GM10847 (cell line): ENCODE data around the gene TKFC.

Source experiments
- POLR2A ChIP-seq: IDR thresholded peaks from 2 replicates; pipeline ENCODE4 v1.6.1; 2011; ENCODE audit not compliant: insufficient read length; ENCODE audit errors: extremely low read depth

TKFC gene

GRCh38 chr11:61368646-61369045 lies 35.6 kb downstream of the TKFC start:
- no peak for TF ChIP-seq POLR2A

- no peak for TF ChIP-seq POLR2A
Observed at GRCh38 chr11:61369372-61370348, 36.6 kb downstream of the TKFC start.

GRCh38 chr11:61370349-61371005 lies 37.4 kb downstream of the TKFC start:
- no peak for TF ChIP-seq POLR2A

- TF ChIP-seq POLR2A: no peak
Observed at GRCh38 chr11:61372659-61373420, 39.8 kb downstream of the TKFC start.

GRCh38 chr11:61375761-61376108 lies 42.7 kb downstream of the TKFC start:
- no peak for TF ChIP-seq POLR2A

GRCh38 chr11:61377461-61378160 lies 44.6 kb downstream of the TKFC start:
- no peak for TF ChIP-seq POLR2A

- TF ChIP-seq POLR2A: no peak
Observed at GRCh38 chr11:61378713-61379313, 45.8 kb downstream of the TKFC start.

GRCh38 chr11:61380884-61381283 lies 47.9 kb downstream of the TKFC start:
- no peak for TF ChIP-seq POLR2A

- TF ChIP-seq POLR2A: no peak
Observed at GRCh38 chr11:61384271-61385242, 51.5 kb downstream of the TKFC start.

GRCh38 chr11:61390161-61390560 lies 57.1 kb downstream of the TKFC start:
- TF ChIP-seq POLR2A: no peak

- TF ChIP-seq POLR2A: no peak
Observed at GRCh38 chr11:61392981-61393595, 60.1 kb downstream of the TKFC start.
